Anterior cingulate cortex (tissue), 58 donors: ENCODE measurements around the gene BABAM2.
"Not testable (repeated sequence)": the region's sequence is repeated elsewhere in the genome, so short reads cannot be mapped to it uniquely, and the experiment has no call there.

Experiments
- DNase-seq, 58 donors: peaks; one replicate each; lab custom pipeline; 2025; lab: John Stamatoyannopoulos, UW

Gene BABAM2

DNA sequence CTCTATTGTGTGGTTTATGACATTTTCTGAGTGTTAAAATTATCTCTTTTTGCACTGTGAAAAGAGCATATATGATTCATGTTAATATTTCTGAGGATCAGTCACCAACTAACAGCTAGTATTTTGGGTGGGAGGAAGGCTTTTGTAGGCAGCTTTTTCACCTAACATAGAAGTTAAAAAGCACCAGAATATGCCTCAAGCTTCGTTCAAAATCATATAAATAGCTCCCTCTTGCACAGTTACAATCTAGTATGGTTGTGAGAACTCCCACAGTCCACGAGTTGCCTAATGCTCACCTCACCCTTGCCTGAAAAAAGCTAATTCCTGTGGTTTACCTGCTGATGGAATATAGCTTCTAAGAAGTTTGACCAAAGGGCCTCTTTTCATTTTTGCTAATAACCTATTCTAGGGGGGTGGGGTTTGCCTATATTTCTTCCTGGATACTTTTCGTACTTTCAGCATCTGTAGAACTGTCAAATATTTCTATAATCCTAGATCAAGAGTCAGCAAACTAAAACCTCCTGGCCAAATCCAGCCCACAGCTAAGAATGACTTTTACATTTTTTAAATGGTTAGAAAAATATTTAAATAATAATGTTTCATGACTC lies 335.0 kb downstream of the BABAM2 start:
- peak in 1 of 58 donors; percentile 42 for DNase-seq

- no peak for DNase-seq
Measured at GRCh38 chr2:28226558-28226957, 336.0 kb downstream of the BABAM2 start.

DNA sequence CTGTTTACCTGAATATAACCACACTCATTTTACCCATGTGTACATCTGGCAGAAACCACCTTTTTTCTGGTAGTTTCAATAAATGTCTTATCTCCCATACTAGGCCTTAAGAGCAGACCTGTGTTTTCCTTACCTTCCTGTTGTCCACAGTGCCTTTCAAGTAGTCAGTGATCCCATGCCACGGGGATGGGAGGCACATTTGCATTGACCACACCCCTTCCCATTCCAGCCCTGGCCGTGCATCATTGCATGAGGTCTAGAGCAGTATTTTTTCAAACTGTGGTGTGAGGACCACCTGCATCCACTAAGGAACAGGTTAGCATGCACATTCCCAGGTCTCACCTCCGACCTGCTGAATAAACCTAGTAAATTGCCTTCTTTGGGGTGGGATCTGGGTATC lies 337.0 kb downstream of the BABAM2 start:
- no peak for DNase-seq

- no peak for DNase-seq
Measured at GRCh38 chr2:28228434-28228995, 338.0 kb downstream of the BABAM2 start.

DNA sequence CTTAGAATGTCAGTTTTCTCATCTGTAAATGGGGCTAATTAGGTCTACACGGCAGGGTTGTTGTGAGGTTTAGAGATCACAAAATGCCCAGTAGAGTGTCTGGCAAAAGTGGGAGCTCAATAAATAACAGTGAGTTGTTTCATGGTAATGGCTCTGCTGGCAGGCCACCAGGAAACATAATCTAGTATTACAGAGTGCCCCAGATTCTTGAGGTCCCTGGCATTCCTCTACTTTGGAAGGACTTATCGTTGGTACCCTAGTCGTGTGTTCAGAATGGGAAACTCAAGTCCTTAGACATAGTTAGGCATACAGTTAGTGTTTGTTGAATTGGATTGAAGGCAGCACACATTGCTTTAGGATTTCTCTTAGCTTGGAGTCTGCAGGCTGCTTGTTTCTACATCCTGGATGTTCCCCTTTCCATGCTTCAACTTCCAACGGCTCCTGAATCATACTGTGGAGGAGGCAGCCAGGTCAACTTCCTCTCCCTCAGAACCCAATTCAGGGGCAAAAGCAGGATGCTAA lies 340.6 kb downstream of the BABAM2 start:
- peak in 1 of 58 donors; percentile 9 for DNase-seq

- no peak for DNase-seq
Measured at GRCh38 chr2:28232295-28232694, 341.8 kb downstream of the BABAM2 start.

- no peak for DNase-seq
Measured at GRCh38 chr2:28233164-28233676, 342.7 kb downstream of the BABAM2 start.

- DNase-seq = no peak
Measured at GRCh38 chr2:28234807-28235206, 344.3 kb downstream of the BABAM2 start.

GRCh38 chr2:28239207-28239606 lies 348.7 kb downstream of the BABAM2 start:
- no peak for DNase-seq

DNA sequence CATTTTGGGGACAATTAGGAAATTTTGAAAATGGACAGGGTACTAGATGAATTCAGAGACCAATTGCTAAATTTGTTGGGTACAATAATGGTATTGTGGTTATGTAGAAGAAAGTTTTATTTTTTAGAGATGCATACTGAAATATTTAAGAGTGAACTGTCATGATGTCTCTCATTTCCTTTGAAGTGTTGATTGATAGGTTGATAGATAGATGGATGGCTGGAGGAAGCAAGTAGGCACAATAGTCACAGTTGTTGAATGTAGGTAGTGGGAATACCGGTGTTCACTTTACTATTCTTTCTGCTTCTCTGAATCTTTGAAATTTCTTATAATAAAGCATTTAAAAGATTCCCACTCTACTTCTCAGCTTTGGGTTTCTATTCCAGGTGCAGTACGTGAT lies 350.4 kb downstream of the BABAM2 start:
- DNase-seq = no peak

GRCh38 chr2:28247290-28247689 lies 356.8 kb downstream of the BABAM2 start:
- no peak for DNase-seq

DNA sequence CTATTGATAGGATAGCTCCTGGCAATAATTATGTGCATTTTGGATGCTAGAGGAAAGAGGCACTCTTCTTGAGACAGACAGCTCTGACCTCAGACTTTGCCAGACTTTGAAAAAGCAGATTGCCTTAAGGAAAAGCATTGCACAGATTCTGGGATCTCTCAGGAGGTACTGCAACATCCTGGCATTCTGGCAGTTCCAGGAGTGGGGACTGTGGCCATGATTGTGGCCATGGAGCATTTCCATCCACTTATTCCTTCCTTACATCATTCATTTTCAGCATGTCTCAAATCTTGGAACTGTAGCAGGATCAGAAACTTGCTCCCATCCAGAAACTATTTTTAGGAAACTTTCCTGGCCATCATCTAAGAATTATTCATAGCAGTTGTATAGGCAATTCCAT lies 357.2 kb downstream of the BABAM2 start:
- no peak for DNase-seq

DNA sequence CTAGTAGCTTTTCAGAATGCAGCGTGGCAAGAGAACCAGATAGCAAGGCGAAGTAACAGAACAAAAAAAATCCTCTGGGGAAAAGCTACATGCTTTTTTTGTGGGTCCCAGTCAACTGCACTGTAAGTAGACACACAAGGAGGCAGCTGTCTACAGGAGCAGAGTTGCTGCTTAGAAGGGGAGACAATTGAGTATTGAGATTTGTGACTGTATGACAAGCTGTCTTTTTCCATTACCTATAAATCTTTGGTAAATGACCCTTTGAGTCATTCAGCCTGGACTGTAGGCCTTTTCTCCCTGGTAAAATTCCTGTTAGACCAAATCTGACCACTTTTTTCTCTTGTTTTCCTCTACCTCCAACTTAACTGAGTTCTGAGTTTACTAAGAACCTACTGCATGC lies 358.0 kb downstream of the BABAM2 start:
- DNase-seq = no peak

DNA sequence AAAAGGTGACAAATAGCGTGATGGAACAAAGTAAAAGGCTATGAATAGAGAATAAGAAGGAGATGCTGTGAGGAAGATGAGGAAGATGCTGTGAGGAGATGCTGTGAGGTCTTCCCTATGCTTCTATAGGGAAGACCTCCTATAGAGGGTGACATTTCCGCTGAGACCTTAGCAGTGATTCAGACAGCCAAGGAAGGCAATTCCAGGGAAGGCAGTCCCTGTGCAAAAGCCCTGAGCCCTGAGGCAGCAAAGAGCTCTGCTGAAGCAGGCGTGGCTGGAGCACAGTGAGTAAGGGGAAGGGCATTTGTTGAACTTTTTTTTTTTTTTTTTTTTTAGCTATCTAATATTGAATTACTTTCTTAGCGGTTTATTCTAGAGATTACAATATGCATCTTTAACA lies 359.5 kb downstream of the BABAM2 start:
- no peak for DNase-seq

- no peak for DNase-seq
Measured at GRCh38 chr2:28251337-28251736, 360.8 kb downstream of the BABAM2 start.

DNA sequence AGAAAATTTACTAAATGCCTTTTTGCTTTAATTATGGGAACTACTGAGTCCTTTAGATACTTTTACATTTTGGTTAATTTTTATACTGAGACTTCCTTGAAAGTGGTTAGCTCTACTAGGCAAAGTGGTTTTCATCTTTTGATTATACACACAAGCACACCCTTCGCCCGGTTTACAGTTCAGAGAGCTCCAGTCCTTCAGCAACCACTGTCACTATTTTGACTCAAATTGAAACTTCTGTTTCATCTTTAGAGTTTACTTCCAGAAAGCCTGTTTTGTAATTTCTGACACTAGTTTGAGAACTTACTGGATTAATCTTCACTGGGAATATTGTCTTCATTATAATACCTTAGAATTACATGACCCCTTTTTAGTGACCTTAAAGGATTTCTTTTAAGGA lies 361.8 kb downstream of the BABAM2 start:
- no peak for DNase-seq

DNA sequence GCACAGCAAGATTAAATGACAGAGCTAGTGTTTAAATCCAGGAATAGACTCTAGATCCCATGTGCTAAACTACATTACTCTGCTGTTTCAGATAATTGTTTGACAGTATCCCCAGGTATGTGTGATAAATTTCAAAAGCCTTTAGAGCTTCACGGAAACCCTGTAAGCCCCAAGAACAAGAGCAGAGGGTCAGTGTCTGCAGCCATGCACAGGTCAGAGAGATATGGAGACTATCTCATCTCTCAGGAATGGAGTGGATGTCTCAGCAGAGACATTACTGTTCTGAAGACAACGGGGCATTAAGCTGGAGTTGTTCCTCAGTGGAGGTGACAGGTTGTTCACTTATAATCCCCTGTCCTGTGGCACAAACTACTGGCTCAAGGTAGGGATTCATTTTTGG lies 363.0 kb downstream of the BABAM2 start:
- DNase-seq = no peak

GRCh38 chr2:28255231-28255630 lies 364.7 kb downstream of the BABAM2 start:
- not testable (repeated sequence) for DNase-seq

DNA sequence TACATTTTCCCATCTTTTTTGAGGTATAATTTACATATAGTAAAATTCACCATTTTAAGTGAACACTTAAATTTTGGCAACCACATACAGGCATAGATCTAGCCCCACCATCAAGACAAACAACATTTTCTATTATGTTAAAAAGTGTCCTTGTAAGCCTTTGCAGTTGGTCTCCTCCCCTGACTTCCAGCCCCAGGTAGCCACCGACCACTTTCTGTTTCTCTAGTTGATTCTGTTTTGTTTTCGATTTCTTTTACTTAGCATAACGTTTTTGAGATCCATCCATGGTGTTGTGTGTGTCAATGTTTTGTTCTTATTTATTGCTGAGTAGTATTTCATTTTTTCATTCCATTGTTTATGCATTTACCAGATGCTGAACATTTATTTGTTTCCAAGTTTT lies 366.7 kb downstream of the BABAM2 start:
- DNase-seq = no peak

DNA sequence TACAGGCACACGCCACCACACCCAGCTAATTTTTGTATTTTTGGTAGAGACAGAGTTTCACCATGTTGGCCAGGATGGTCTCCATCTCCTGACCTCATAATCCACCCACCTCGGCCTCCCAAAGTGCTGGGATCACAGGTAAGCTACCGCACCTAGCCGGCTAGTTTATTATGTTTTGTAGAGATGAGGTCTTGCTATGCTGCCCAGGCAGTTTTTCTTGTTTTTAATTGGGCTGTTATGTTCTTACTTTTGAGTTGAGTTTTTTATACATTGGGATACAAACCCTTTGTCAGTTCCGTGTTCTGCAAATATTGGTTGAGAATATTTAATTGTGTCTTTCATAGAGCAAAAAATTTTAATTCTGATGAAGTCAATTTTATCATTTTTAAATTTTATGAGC lies 368.7 kb downstream of the BABAM2 start:
- not testable (repeated sequence) for DNase-seq

DNA sequence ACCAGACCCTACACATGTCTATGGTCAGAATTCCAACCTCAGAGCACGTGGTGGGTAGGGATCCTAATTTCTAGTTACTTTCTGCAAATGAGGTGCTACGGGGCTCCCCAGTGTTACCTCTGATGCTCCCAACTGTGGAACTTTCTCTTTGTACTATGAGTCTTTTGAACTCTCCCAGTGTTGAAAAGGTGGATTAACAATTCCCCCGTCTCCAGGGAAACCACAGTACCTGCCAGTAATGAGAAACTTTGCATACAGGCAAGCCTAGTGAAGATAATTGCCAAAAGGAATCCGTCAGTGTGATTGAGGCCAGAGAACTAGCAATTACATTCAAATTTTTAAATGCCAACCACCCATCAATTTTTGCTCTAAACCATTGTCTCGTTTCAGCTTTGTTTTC lies 373.2 kb downstream of the BABAM2 start:
- DNase-seq = no peak

DNA sequence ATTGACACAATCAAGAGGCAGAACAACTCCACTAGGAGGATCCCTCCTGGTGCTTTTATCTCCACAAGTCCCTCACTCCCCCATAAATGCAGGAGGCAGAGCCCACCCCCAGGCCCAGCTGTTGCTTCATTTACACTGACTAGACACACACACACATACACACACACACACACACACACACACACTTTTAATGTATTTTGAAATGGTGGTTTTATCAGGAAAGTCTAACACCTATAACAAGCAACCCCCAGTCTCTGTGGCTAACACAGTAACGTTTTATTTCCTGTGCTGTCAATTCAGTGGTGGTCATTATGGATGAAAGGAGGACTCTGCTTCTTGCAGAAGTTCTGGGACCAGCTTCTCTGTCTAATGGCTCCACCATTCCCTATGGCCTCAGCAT lies 376.8 kb downstream of the BABAM2 start:
- DNase-seq = no peak
